Measurements from ENCODE around the gene POLE2.
A peak's percentile ranks its signal among the peaks of the same experiment; 100 is the strongest.
"Not testable (repeated sequence)": the region's sequence is repeated elsewhere in the genome, so short reads cannot be mapped to it uniquely, and the experiment has no call there.

POLE2 gene

GRCh38 chr14:49659526-49660455 is 28.2 kb downstream of the POLE2 start:
- CTCF ChIA-PET: interaction anchor here (0.6 to 1.2 kb wide), 3 partner anchors 19 to 108 kb away, joined by 3 read pairs; no protein-coding TSS in a partner anchor
- POLR2A ChIA-PET (ENCODE audit: low non-redundant PET): no interaction called here

GRCh38 chr14:49657500-49657899 is 30.5 kb downstream of the POLE2 start:
- H3K27ac ChIP-seq: peak overlapping the region; percentile 37; the same call in 1 of the 2 replicates
- DNase-seq (ENCODE audit: low spot score); POLR2A ChIA-PET (ENCODE audit: low non-redundant PET): not testable (repeated sequence)
- CTCF ChIA-PET: interaction anchor here (1.1 kb wide), 1 partner anchor 27 kb away, joined by 6 read pairs; no protein-coding TSS in a partner anchor

More at GRCh38 chr14:49659526-49660455, 28.2 kb downstream of the POLE2 start:
- no peak for DNase-seq (ENCODE audit: low spot score)
- no peak for TF ChIP-seq CTCF (conservative IDR thresholded peaks at IDR 0.05; ENCODE audit: low read depth)
- no peak overlapping the region for H3K27ac ChIP-seq

- H3K27ac ChIP-seq: no peak overlapping the region
- POLR2A ChIA-PET (ENCODE audit: low non-redundant PET): interaction anchor here (0.6 kb wide), 1 partner anchor 250 kb away, joined by 3 read pairs; no protein-coding TSS in a partner anchor
- no peak for TF ChIP-seq CTCF (conservative IDR thresholded peaks at IDR 0.05; ENCODE audit: low read depth)
- no peak for DNase-seq (ENCODE audit: low spot score)
- CTCF ChIA-PET: interaction anchor here (1.2 kb wide), 1 partner anchor 84 kb away, joined by 5 read pairs; no protein-coding TSS in a partner anchor
Measured at GRCh38 chr14:49654511-49654910, 33.5 kb downstream of the POLE2 start.

GRCh38 chr14:49653508-49653907 is 34.5 kb downstream of the POLE2 start:
- DNase-seq (ENCODE audit: low spot score): no peak
- POLR2A ChIA-PET (ENCODE audit: low non-redundant PET): no interaction called here
- no peak for TF ChIP-seq CTCF (conservative IDR thresholded peaks at IDR 0.05; ENCODE audit: low read depth)
- CTCF ChIA-PET: interaction anchor here (0.6 kb wide), 1 partner anchor 10 kb away, joined by 5 read pairs; no protein-coding TSS in a partner anchor
- no peak overlapping the region for H3K27ac ChIP-seq

- CTCF ChIA-PET: no interaction called here
- H3K27ac ChIP-seq: no peak overlapping the region
- no peak for TF ChIP-seq CTCF (conservative IDR thresholded peaks at IDR 0.05; ENCODE audit: low read depth)
- DNase-seq (ENCODE audit: low spot score): no peak
- POLR2A ChIA-PET (ENCODE audit: low non-redundant PET): no interaction called here
Measured at GRCh38 chr14:49642163-49642562, 45.9 kb downstream of the POLE2 start.

- no peak overlapping the region for H3K27ac ChIP-seq
- POLR2A ChIA-PET (ENCODE audit: low non-redundant PET): no interaction called here
- no peak for DNase-seq (ENCODE audit: low spot score)
- CTCF ChIA-PET: no interaction called here
- TF ChIP-seq CTCF (conservative IDR thresholded peaks at IDR 0.05; ENCODE audit: low read depth): no peak
Measured at GRCh38 chr14:49641697-49642129, 46.3 kb downstream of the POLE2 start.
